GM21723 (cell line): ENCODE measurements around the gene OR2A25.
"Not testable (repeated sequence)": the region's sequence is repeated elsewhere in the genome, so short reads cannot be mapped to it uniquely, and the experiment has no call there.

Source experiments
- ATAC-seq: cut with Tn5 transposase; IDR thresholded peaks from one replicate; pipeline ENCODE4 v1.9.1; 2021; ENCODE audit warnings: mild to moderate bottlenecking, moderate library complexity; ENCODE audit not compliant: unreplicated experiment

OR2A25 gene

GRCh38 chr7:144069511-144069910, at the start of gene OR2A25:
TSS of gene OR2A25 (plus strand) at chr7:144069811. CDS start at chr7:144074220, 4,409 bp downstream.
- no peak for ATAC-seq

- no peak for ATAC-seq
These were observed 49.3 kb upstream of the OR2A25 start for GRCh38 chr7:144020340-144020739.

GRCh38 chr7:144022169-144022568, 47.4 kb upstream of the OR2A25 start:
- ATAC-seq, result no peak

GRCh38 chr7:144023171-144023827, 46.3 kb upstream of the OR2A25 start:
- no peak for ATAC-seq

GRCh38 chr7:144024213-144024612, 45.4 kb upstream of the OR2A25 start:
- ATAC-seq, result no peak

- ATAC-seq, result no peak
These were observed 43.3 kb upstream of the OR2A25 start for GRCh38 chr7:144026203-144026883.

GRCh38 chr7:144027070-144027469, 42.5 kb upstream of the OR2A25 start:
- ATAC-seq, result no peak

- no peak for ATAC-seq
These were observed 41.6 kb upstream of the OR2A25 start for GRCh38 chr7:144027974-144028373.

GRCh38 chr7:144028547-144028946, 41.1 kb upstream of the OR2A25 start:
- ATAC-seq, result no peak

GRCh38 chr7:144032516-144032915, 37.1 kb upstream of the OR2A25 start:
- no peak for ATAC-seq

- no peak for ATAC-seq
These were observed 36.5 kb upstream of the OR2A25 start for GRCh38 chr7:144032985-144033709.

- ATAC-seq, result no peak
These were observed 34.2 kb upstream of the OR2A25 start for GRCh38 chr7:144035385-144035784.

GRCh38 chr7:144036302-144036885, 33.2 kb upstream of the OR2A25 start:
- no peak for ATAC-seq

GRCh38 chr7:144037414-144038035, 32.1 kb upstream of the OR2A25 start:
- ATAC-seq, result no peak

- ATAC-seq, result no peak
These were observed 30.7 kb upstream of the OR2A25 start for GRCh38 chr7:144038887-144039286.

- ATAC-seq, result no peak
These were observed 21.0 kb upstream of the OR2A25 start, which contains the start of gene OR2A5 for GRCh38 chr7:144048648-144049047. TSS of gene OR2A5 (plus strand) at chr7:144048948. CDS start at chr7:144050402, 1,454 bp downstream.

- no peak for ATAC-seq
These were observed 20.1 kb upstream of the OR2A25 start for GRCh38 chr7:144049491-144049890.

GRCh38 chr7:144050093-144050492, 19.5 kb upstream of the OR2A25 start:
- no peak for ATAC-seq

GRCh38 chr7:144050884-144051283, 18.7 kb upstream of the OR2A25 start:
- ATAC-seq, result not testable (repeated sequence)

GRCh38 chr7:144057954-144058353, 11.7 kb upstream of the OR2A25 start:
- no peak for ATAC-seq

GRCh38 chr7:144063710-144064109, 5.9 kb upstream of the OR2A25 start:
- ATAC-seq, result no peak
